ENCODE data around the gene GPAT3. TPM values are rescaled to one million over a fixed set of nuclear protein-coding genes. Genes with fewer than 3 reads are reported as not detected.
A peak's percentile ranks its signal among the peaks of the same experiment; 100 is the strongest.

GPAT3 gene
- total and polyA plus RNA-seq, 4 donors = 2.5 to 11.6 (median 7.6) TPM

- 73 to 99% methylated on average over 4 of the region's 4 CpGs for WGBS, 2 donors
- H3K9me3 ChIP-seq (ENCODE audit: control insufficient read depth in 4 of 4, insufficient read depth in 3 of 4, low read length in 3 of 4) = no peaks in the 10 kb centered on the region
- no peaks in the 10 kb centered on the region for H3K36me3 ChIP-seq (ENCODE audit: control insufficient read depth in 4 of 4, insufficient read depth in 4 of 4, low read length in 4 of 4)
- no peak overlapping the region for H3K27ac ChIP-seq (ENCODE audit: low read depth in 1 of 2, low read length in 1 of 2)
- no peak overlapping the region for H3K4me3 ChIP-seq
- H3K4me1 ChIP-seq (ENCODE audit: control insufficient read depth in 5 of 5, insufficient read depth in 5 of 5, low read length in 5 of 5) = no peaks in the 10 kb centered on the region
- TF ChIP-seq CTCF (IDR thresholded peaks at IDR 0.05; ENCODE audit: control extremely low read depth, extremely low read depth) = no peak
- no peak for DNase-seq
- no peaks in the 10 kb centered on the region for H3K27me3 ChIP-seq (ENCODE audit: control insufficient read depth in 3 of 3, insufficient read depth in 3 of 3, low read length in 2 of 3)
- no peak for ATAC-seq (ENCODE audit: insufficient read depth, low FRiP score)
- H3K9ac ChIP-seq (ENCODE audit: insufficient read depth in 1 of 2, low read length in 2 of 2) = no peak overlapping the region
Measured at GRCh38 chr4:83510442-83510841, 25.5 kb upstream of the GPAT3 start.

GRCh38 chr4:83516042-83516772, 19.7 kb upstream of the GPAT3 start:
- ATAC-seq (ENCODE audit: insufficient read depth, low FRiP score) (peak; percentile 58), DNase-seq (no peak)
- Histone ChIP-seq H3K36me3 (ENCODE audit: control insufficient read depth in 4 of 4, insufficient read depth in 4 of 4, low read length in 4 of 4) (no peaks in the 10 kb centered on the region), H3K4me1 (ENCODE audit: control insufficient read depth in 5 of 5, insufficient read depth in 5 of 5, low read length in 5 of 5) (no peaks in the 10 kb centered on the region), H3K27me3 (ENCODE audit: control insufficient read depth in 3 of 3, insufficient read depth in 3 of 3, low read length in 2 of 3) (peaks cover 0 to 2% (median 0%) of the 10 kb centered on the region in 3 donors), H3K4me3 (no peak overlapping the region), H3K27ac (ENCODE audit: low read depth in 1 of 2, low read length in 1 of 2) (no peak overlapping the region), H3K9ac (ENCODE audit: insufficient read depth in 1 of 2, low read length in 2 of 2) (no peak overlapping the region), H3K9me3 (ENCODE audit: control insufficient read depth in 4 of 4, insufficient read depth in 3 of 4, low read length in 3 of 4) (no peaks in the 10 kb centered on the region)
- 54 to 91% methylated on average over 3 of the region's 3 CpGs for WGBS, 2 donors
- no peak for TF ChIP-seq CTCF (IDR thresholded peaks at IDR 0.05; ENCODE audit: control extremely low read depth, extremely low read depth)

- DNase-seq = no peak
Measured at GRCh38 chr4:83522239-83522638, 13.7 kb upstream of the GPAT3 start.

More at GRCh38 chr4:83522239-83522638, 13.7 kb upstream of the GPAT3 start:
- Histone ChIP-seq H3K27ac (ENCODE audit: low read depth in 1 of 2, low read length in 1 of 2) (no peak overlapping the region), H3K9ac (ENCODE audit: insufficient read depth in 1 of 2, low read length in 2 of 2) (no peak overlapping the region), H3K4me1 (ENCODE audit: control insufficient read depth in 5 of 5, insufficient read depth in 5 of 5, low read length in 5 of 5) (no peaks in the 10 kb centered on the region), H3K27me3 (ENCODE audit: control insufficient read depth in 3 of 3, insufficient read depth in 3 of 3, low read length in 2 of 3) (peaks cover 0 to 4% (median 2%) of the 10 kb centered on the region in 3 donors), H3K4me3 (no peak overlapping the region), H3K36me3 (ENCODE audit: control insufficient read depth in 4 of 4, insufficient read depth in 4 of 4, low read length in 4 of 4) (no peaks in the 10 kb centered on the region), H3K9me3 (ENCODE audit: control insufficient read depth in 4 of 4, insufficient read depth in 3 of 4, low read length in 3 of 4) (peaks cover 0 to 2% (median 0%) of the 10 kb centered on the region in 4 donors)
- ATAC-seq (ENCODE audit: insufficient read depth, low FRiP score) = no peak
- TF ChIP-seq CTCF (IDR thresholded peaks at IDR 0.05; ENCODE audit: control extremely low read depth, extremely low read depth) = no peak
- 75 to 77% methylated on average over 3 of the region's 3 CpGs for WGBS, 2 donors

All from lung (tissue), 12 donors.